BJ (cell line): ENCODE results near the gene DCAF11. TPM values are rescaled to one million over a fixed set of nuclear protein-coding genes. Genes with fewer than 3 reads are reported as not detected.
A peak's percentile ranks its signal among the peaks of the same experiment; 100 is the strongest.

ENCODE experiments used
- CTCF ChIA-PET: fragments of 350-600 bp; formaldehyde crosslinking; extraction: SDS; loops from one replicate; lab custom pipeline; 2021; ENCODE audit warnings: antibody characterized with exemption, inconsistent platforms; lab: Yijun Ruan, JAX
- POLR2A ChIA-PET: fragments of 300-600 bp; sonication (Branson Sonifier 250); formaldehyde crosslinking; extraction: SDS; loops from one replicate; lab custom pipeline; 2021; ENCODE audit warnings: antibody characterized with exemption; lab: Charles Lee
- DNase-seq: peaks from one replicate; pipeline ENCODE4 v3.0.0-alpha.2; 2011; ENCODE audit warnings: low read depth
- H3K27me3 ChIP-seq: 2 replicates; pipeline ENCODE4 v1.6.0; 2011; ENCODE audit warnings: low read length; ENCODE audit not compliant: control insufficient read depth, insufficient read depth
- H3K36me3 ChIP-seq: 2 replicates; pipeline ENCODE4 v1.5.1; 2011; ENCODE audit warnings: low read length; ENCODE audit not compliant: control insufficient read depth, insufficient read depth
- H3K4me3 ChIP-seq: 2 replicates; pipeline ENCODE4 v1.5.1; 2011; ENCODE audit warnings: low read depth, mild to moderate bottlenecking, control low read depth, low read length
- polyA plus RNA-seq: library from polyadenylated mRNA; depleted of rRNA; stranded (reverse); fragments of >200 nt; gene quantifications from 2 replicates; pipeline ENCODE4 v1.2.3, GENCODE V29; 2011
- TF ChIP-seq, protein P1 (sequence below): IDR thresholded peaks from 2 replicates; pipeline ENCODE4 v1.5.1; 2011; ENCODE audit warnings: low read depth, mild to moderate bottlenecking, control low read depth, inconsistent platforms, low read length, moderate library complexity; ENCODE audit not compliant: insufficient read depth

The DCAF11 gene
- polyA plus RNA-seq, 1 experiment: 50.0 TPM

DNA sequence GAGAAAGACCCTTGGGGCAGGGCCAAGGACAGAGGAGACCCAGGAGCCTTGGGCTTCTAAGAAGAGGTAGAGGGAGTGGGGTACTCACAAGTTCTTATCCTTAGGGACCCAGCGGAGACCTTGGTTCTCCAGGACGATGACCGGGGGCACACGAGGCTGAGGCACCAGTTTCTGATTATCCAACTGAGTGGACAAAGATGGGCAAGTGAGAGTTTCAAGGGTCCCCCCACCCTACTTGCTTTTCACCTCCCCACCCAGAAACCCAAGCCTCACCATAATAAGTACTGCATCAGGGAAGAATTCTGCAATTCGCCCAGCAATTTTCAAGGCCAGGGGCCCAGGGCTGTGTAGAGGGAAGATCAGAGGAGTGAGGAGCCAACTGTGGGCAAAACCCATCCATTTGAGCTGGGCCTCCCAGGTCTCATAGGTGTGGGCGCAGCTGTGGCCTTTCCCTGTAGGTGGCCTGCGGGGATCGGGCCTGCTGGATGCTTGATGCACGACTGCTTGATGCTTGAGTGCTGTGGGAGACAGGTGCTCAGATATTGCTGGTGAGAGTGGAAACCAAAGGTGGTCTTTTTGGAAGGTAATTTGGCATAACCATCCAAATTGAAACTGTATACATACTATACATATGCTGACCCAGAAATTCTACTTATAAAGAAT, 24.8 kb downstream of the DCAF11 start:
- POLR2A ChIA-PET: interaction anchor here (0.9 kb wide), 1 partner anchor 25 kb away, joined by 4 read pairs; the partner anchor contains the start of genes DCAF11 and NRL
- CTCF ChIA-PET: no interaction called here

DNA sequence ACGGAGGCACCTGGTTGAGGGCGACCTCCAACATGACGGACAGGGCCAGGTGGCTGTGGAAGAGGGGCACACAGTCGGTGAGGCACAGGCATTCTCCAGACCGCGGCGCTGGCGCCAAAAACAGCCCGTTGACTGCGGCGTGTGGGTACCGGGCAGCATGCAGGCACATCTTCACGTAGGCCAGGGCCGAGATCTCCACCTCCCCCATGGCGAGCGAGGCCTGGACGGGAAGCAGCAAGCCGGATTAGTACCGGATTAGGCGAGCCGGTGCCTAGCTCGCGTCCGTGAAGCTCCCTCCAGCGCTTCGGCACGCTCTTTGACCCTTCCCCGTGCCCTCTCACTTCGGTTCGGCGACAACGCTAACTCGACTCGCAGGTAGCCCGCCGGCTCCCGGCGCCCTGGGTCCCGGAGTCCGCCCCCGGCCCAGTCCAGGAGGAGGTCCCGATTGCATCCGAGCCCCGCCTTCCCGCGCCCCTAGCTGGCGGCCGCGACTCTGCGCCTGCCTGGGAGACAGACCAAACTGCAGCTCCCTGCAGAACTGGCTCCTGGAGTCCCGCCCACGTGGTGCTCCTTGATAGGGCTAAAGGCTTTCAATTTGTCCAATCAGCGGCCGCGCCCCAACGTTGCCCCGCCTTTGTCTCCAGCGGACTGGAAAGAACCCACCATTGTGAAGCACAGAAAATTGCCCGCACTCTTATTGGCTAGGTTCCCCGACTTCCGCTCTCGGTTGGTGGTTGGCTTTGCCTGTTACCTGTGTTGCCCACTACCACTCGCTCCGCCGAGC, 26.7 kb downstream of the DCAF11 start, which contains the start of gene EMC9:
Gene EMC9, minus strand, starts transcription at position 495 of the 784 bp plus-strand sequence. Its CDS starts 287 bp downstream, at position 208.
- ChIA-PET CTCF (interaction anchor here (0.5 to 1.0 kb wide), 3 partner anchors 20 to 980 kb away, joined by 3 to 9 read pairs (median 5); partner anchors contain the start of genes IPO4 and IRF9), POLR2A (interaction anchor here (1.2 kb wide), 1 partner anchor 20 kb away, joined by 8 read pairs; the partner anchor contains the start of gene IRF9)
- Histone ChIP-seq H3K4me3 (peak within 1 kb of the TSS; percentile 66), H3K36me3 (peaks cover 23% of the 10 kb centered on the region), H3K27me3 (no peaks in the 10 kb centered on the region)
- DNase-seq: peak; percentile 96
- TF ChIP-seq, protein P1, sequence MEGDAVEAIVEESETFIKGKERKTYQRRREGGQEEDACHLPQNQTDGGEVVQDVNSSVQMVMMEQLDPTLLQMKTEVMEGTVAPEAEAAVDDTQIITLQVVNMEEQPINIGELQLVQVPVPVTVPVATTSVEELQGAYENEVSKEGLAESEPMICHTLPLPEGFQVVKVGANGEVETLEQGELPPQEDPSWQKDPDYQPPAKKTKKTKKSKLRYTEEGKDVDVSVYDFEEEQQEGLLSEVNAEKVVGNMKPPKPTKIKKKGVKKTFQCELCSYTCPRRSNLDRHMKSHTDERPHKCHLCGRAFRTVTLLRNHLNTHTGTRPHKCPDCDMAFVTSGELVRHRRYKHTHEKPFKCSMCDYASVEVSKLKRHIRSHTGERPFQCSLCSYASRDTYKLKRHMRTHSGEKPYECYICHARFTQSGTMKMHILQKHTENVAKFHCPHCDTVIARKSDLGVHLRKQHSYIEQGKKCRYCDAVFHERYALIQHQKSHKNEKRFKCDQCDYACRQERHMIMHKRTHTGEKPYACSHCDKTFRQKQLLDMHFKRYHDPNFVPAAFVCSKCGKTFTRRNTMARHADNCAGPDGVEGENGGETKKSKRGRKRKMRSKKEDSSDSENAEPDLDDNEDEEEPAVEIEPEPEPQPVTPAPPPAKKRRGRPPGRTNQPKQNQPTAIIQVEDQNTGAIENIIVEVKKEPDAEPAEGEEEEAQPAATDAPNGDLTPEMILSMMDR: peak; percentile 56

More for the DNA sequence above, 24.8 kb downstream of the DCAF11 start:
- H3K36me3 ChIP-seq: peaks cover 23% of the 10 kb centered on the region
- H3K4me3 ChIP-seq: peak overlapping the region; percentile 2; the same call in 1 of the 2 replicates
- no peaks in the 10 kb centered on the region for H3K27me3 ChIP-seq
- TF ChIP-seq, protein P1: no peak
- no peak for DNase-seq

GRCh38 chr14:24143511-24143910, 28.9 kb downstream of the DCAF11 start:
- DNase-seq: no peak
- H3K36me3 ChIP-seq: peaks cover 12% of the 10 kb centered on the region
- no peaks in the 10 kb centered on the region for H3K27me3 ChIP-seq
- TF ChIP-seq, protein P1: no peak
- CTCF ChIA-PET: interaction anchor here (0.6 kb wide), 1 partner anchor 926 kb away, joined by 3 read pairs; no protein-coding TSS in a partner anchor
- H3K4me3 ChIP-seq: no peak overlapping the region
- POLR2A ChIA-PET: no interaction called here

DNA sequence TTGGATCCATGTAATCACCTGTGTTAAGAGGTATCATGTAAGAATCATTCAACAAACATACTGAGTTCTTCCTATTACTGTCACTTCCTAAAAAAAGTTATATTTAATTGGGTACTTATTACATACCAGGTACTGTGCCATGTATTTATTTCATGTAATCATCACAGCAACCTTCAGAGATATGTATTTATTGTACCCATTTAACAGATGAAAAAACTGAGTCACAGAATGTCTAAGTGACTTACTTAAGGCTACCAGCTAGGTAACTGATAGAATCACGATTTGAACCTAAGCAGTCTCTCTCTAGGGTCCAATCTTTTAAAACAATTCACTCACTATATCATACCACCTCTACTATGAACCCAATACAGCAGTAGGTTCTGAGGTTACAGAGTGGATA, 29.9 kb downstream of the DCAF11 start:
- Histone ChIP-seq H3K4me3 (no peak overlapping the region), H3K27me3 (no peaks in the 10 kb centered on the region), H3K36me3 (peaks cover 6% of the 10 kb centered on the region)
- POLR2A ChIA-PET: no interaction called here
- TF ChIP-seq, protein P1: no peak
- no peak for DNase-seq
- CTCF ChIA-PET: no interaction called here
